Head of caudate nucleus (tissue), 42 donors: Measurements from ENCODE around the gene GANC.

Experiments used
- DNase-seq, 42 donors: peaks; one replicate each; pipeline versions ENCODE4 v3.0.0 to v3.0.0-alpha.2; 2020 to 2021; ENCODE audit warnings: mixed read lengths in 7 of 42
- intact Hi-C: fragments of 100-400 bp; cut with DNase I; formaldehyde crosslinking; loops from one replicate; pipeline ENCODE4 v1.15.0; 2022

GANC gene

GRCh38 chr15:42367041-42367440 lies 94.0 kb downstream of the GANC start:
- DNase-seq: no peak
- intact Hi-C loops: no loop called here

GRCh38 chr15:42368096-42368495 lies 95.1 kb downstream of the GANC start:
- intact Hi-C loops: no loop called here
- DNase-seq: no peak

GRCh38 chr15:42371096-42371495 lies 98.1 kb downstream of the GANC start:
- intact Hi-C loops: no loop called here
- no peak for DNase-seq

GRCh38 chr15:42373274-42373673 lies 100.3 kb downstream of the GANC start:
- intact Hi-C loops: no loop called here

GRCh38 chr15:42373936-42374335 lies 100.9 kb downstream of the GANC start:
- intact Hi-C loops: no loop called here
- DNase-seq: no peak

More at GRCh38 chr15:42373274-42373673, 100.3 kb downstream of the GANC start:
- peak in 14 of 42 donors; percentile 7 to 73 (median 20) for DNase-seq

GRCh38 chr15:42374810-42375209 lies 101.8 kb downstream of the GANC start:
- no peak for DNase-seq
- intact Hi-C loops: no loop called here

- intact Hi-C loops: no loop called here
These were observed 102.3 kb downstream of the GANC start for GRCh38 chr15:42375252-42375651.

GRCh38 chr15:42375941-42376340 lies 102.9 kb downstream of the GANC start:
- no peak for DNase-seq
- intact Hi-C loops: no loop called here

More at GRCh38 chr15:42375252-42375651, 102.3 kb downstream of the GANC start:
- DNase-seq: no peak

- no peak for DNase-seq
- intact Hi-C loops: no loop called here
These were observed 105.0 kb downstream of the GANC start for GRCh38 chr15:42378011-42378410.

GRCh38 chr15:42384597-42384996 lies 111.6 kb downstream of the GANC start:
- peak in 1 of 42 donors; percentile 0 for DNase-seq
- intact Hi-C loops: no loop called here

- intact Hi-C loops: no loop called here
- DNase-seq: peak in 19 of 42 donors; percentile 17 to 79 (median 35)
These were observed 112.4 kb downstream of the GANC start for GRCh38 chr15:42385206-42385979.

GRCh38 chr15:42385980-42386700 lies 113.1 kb downstream of the GANC start:
- intact Hi-C loops: no loop called here
- DNase-seq: no peak

GRCh38 chr15:42387603-42388002 lies 114.6 kb downstream of the GANC start:
- intact Hi-C loops: no loop called here
- DNase-seq: peak in 1 of 42 donors; percentile 5

GRCh38 chr15:42392309-42393024 lies 119.5 kb downstream of the GANC start:
- DNase-seq: peak in 1 of 42 donors; percentile 16
- intact Hi-C loops: no loop called here

GRCh38 chr15:42394106-42394505 lies 121.1 kb downstream of the GANC start:
- intact Hi-C loops: no loop called here
- peak in 1 of 42 donors; percentile 14 for DNase-seq

- intact Hi-C loops: no loop called here
These were observed 122.8 kb downstream of the GANC start for GRCh38 chr15:42395838-42396237.

GRCh38 chr15:42401544-42402454 lies 128.8 kb downstream of the GANC start:
- no peak for DNase-seq
- intact Hi-C loops: loop anchor here (10.0 kb wide), 1 partner anchor 117 kb away; no protein-coding TSS in a partner anchor

More at GRCh38 chr15:42395838-42396237, 122.8 kb downstream of the GANC start:
- DNase-seq: peak in 1 of 42 donors; percentile 11

GRCh38 chr15:42402455-42403205 lies 129.6 kb downstream of the GANC start:
- intact Hi-C loops: loop anchor here (10.0 kb wide), 1 partner anchor 118 kb away; no protein-coding TSS in a partner anchor
- DNase-seq: no peak
